ENCODE data around the gene CNKSR2. TPM values are rescaled to one million over a fixed set of nuclear protein-coding genes. Genes with fewer than 3 reads are reported as not detected.

The CNKSR2 gene
- total RNA-seq, 1 experiment from 2014 or later, result not detected

DNA sequence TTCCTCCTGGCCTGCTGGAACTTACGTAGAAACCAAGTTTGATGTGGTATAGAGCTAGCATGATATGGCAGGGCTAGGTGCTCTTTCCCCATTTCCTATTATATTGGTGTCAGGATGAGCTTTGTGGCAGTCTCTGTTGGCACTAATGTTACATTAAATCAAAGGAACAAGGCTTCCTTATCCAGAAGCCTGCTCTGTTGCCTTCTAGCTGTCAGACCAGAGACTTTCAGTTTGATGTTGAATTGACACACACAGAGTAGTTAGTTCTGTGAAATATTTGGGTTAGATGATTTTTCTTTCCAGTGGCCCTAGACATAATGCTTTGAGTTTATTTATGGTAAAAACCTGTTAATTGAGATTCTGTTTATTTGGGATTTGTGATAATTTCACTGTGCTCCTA, 10.0 kb downstream of the CNKSR2 start:
- H3K27ac Mint-ChIP-seq (ENCODE audit: unreplicated experiment), result no peak overlapping the region
- no TSS peak for BruUV-seq (replicated peaks)
- no peak overlapping the region for H3K4me3 Mint-ChIP-seq (ENCODE audit: low read depth, unreplicated experiment)
- no peaks in the 10 kb centered on the region for H3K4me1 Mint-ChIP-seq (ENCODE audit: low read depth, unreplicated experiment)
- DNase-seq, result no peak
- CTCF ChIA-PET, result no interaction called here
- H3K36me3 Mint-ChIP-seq (ENCODE audit: insufficient read depth, unreplicated experiment), result no peaks in the 10 kb centered on the region
- no peaks in the 10 kb centered on the region for H3K27me3 Mint-ChIP-seq (ENCODE audit: unreplicated experiment)
- H3K9me3 Mint-ChIP-seq (ENCODE audit: low read depth, unreplicated experiment), result no peaks in the 10 kb centered on the region
- no peak for TF ChIP-seq CTCF (IDR thresholded peaks at IDR 0.05; ENCODE audit: unreplicated experiment)
- intact Hi-C loops (cut with micrococcal nuclease; ENCODE audit: unreplicated experiment), result loop anchor here (10.0 kb wide), 1 partner anchor 849 kb away; no protein-coding TSS in a partner anchor

- H3K27ac Mint-ChIP-seq (ENCODE audit: unreplicated experiment), result no peak overlapping the region
- no peak for TF ChIP-seq CTCF (IDR thresholded peaks at IDR 0.05; ENCODE audit: unreplicated experiment)
- DNase-seq, result no peak
- BruUV-seq (replicated peaks), result no TSS peak
- no peaks in the 10 kb centered on the region for H3K36me3 Mint-ChIP-seq (ENCODE audit: insufficient read depth, unreplicated experiment)
- H3K27me3 Mint-ChIP-seq (ENCODE audit: unreplicated experiment), result no peaks in the 10 kb centered on the region
- CTCF ChIA-PET, result interaction anchor here (0.6 kb wide), 1 partner anchor 50 kb away, joined by 3 read pairs; no protein-coding TSS in a partner anchor
- H3K4me1 Mint-ChIP-seq (ENCODE audit: low read depth, unreplicated experiment), result no peaks in the 10 kb centered on the region
- no peak overlapping the region for H3K4me3 Mint-ChIP-seq (ENCODE audit: low read depth, unreplicated experiment)
- intact Hi-C loops (cut with micrococcal nuclease; ENCODE audit: unreplicated experiment), result no loop called here
- H3K9me3 Mint-ChIP-seq (ENCODE audit: low read depth, unreplicated experiment), result no peaks in the 10 kb centered on the region
Observed at GRCh38 chrX:21394792-21395191, 20.6 kb downstream of the CNKSR2 start.

DNA sequence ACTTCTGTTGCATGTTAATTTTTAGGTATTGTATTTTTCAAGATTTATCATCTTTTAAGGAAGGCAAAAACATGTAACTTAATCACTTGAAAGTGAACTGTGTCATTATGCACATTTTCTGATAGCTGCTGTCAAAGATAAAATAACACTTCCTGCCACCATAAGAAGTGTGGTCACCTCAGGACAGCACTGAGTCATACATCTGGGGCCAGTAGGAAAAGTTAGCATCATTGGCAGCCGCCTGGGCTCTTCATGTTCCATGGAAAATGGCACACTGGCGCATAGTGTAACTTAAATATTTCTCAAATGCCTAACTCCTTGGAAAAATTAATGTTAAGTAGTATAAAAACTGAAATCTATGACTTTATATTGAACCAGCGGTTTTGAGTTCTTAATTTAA, 24.2 kb downstream of the CNKSR2 start:
- Mint-ChIP-seq H3K36me3 (ENCODE audit: insufficient read depth, unreplicated experiment) (no peaks in the 10 kb centered on the region), H3K9me3 (ENCODE audit: low read depth, unreplicated experiment) (no peaks in the 10 kb centered on the region), H3K27ac (ENCODE audit: unreplicated experiment) (no peak overlapping the region), H3K4me3 (ENCODE audit: low read depth, unreplicated experiment) (no peak overlapping the region), H3K27me3 (ENCODE audit: unreplicated experiment) (no peaks in the 10 kb centered on the region), H3K4me1 (ENCODE audit: low read depth, unreplicated experiment) (no peaks in the 10 kb centered on the region)
- no peak for TF ChIP-seq CTCF (IDR thresholded peaks at IDR 0.05; ENCODE audit: unreplicated experiment)
- CTCF ChIA-PET, result no interaction called here
- no TSS peak for BruUV-seq (replicated peaks)
- intact Hi-C loops (cut with micrococcal nuclease; ENCODE audit: unreplicated experiment), result no loop called here
- no peak for DNase-seq

GRCh38 chrX:21400408-21401121, 26.3 kb downstream of the CNKSR2 start:
- no peaks in the 10 kb centered on the region for H3K9me3 Mint-ChIP-seq (ENCODE audit: low read depth, unreplicated experiment)
- CTCF ChIA-PET, result no interaction called here
- H3K4me3 Mint-ChIP-seq (ENCODE audit: low read depth, unreplicated experiment), result no peak overlapping the region
- BruUV-seq (replicated peaks), result no TSS peak
- no peaks in the 10 kb centered on the region for H3K27me3 Mint-ChIP-seq (ENCODE audit: unreplicated experiment)
- TF ChIP-seq CTCF (IDR thresholded peaks at IDR 0.05; ENCODE audit: unreplicated experiment), result no peak
- no peaks in the 10 kb centered on the region for H3K4me1 Mint-ChIP-seq (ENCODE audit: low read depth, unreplicated experiment)
- H3K36me3 Mint-ChIP-seq (ENCODE audit: insufficient read depth, unreplicated experiment), result no peaks in the 10 kb centered on the region
- intact Hi-C loops (cut with micrococcal nuclease; ENCODE audit: unreplicated experiment), result no loop called here
- H3K27ac Mint-ChIP-seq (ENCODE audit: unreplicated experiment), result no peak overlapping the region
- DNase-seq, result no peak

Data from Calu3 (cell line).